Heart left ventricle (tissue), 13 donors: Measurements from ENCODE around the gene DCLK1.

Experiments used
- CTCF ChIP-seq, 12 donors: fragments of 200-600 bp; sonication (generic) in 4 of 12; IDR thresholded peaks; one replicate each; pipeline versions ENCODE4 v1.5.0 to v1.8.0; 2018 to 2022; ENCODE audit warnings: antibody characterized with exemption in 12 of 12, mild to moderate bottlenecking in 5 of 12
- POLR2A ChIP-seq, 2 donors: fragments of 450-650 bp; IDR thresholded peaks; one replicate each; pipeline ENCODE4 v1.6.1; 2017; ENCODE audit warnings: antibody characterized with exemption in 2 of 2, mild to moderate bottlenecking in 2 of 2, moderate library complexity in 2 of 2
- donor health status: ischemic (EF 13 %, LVEDD 7.1; RV severe dilation, severe dysfunction).
- donor health status: DM: no; HTN: yes; CAD: no.
- donor health status: DM: no; HTN: no; CAD: no.
- donor health status: ischemic (EF 25% LVEDD 6.9; RV normal size, moderate dysfunction).
- donor health status: ischemic (EF 25% LVEDD 5.7; RV mildly dilated, moderate dysfunction).
- donor health status: ischemic (EF 35%, LVEDD 5.7; RV mildly dilated, moderate dysfunction).
- donor health status: nonischemic (EF 11% LVEDD 7.7; RV severe dilation, severe dysfunction).
- donor health status: DM: yes; HTN: yes; CAD: no.
- donor health status: PGD.
- donor health status: ischemic (EF 29% LVEDD 5.4; RV normal size, mild dysfunction).
- donor health status: nonischemic (EF 23%, LVEDD 6.1; RV moderate dilation, normal function).

- TF ChIP-seq CTCF (IDR thresholded peaks at IDR 0.05) = no peak
- no peak for TF ChIP-seq POLR2A (IDR thresholded peaks at IDR 0.05)
These were observed 56.5 kb downstream of the DCLK1 start for GRCh38 chr13:36074659-36075058.
